HCT116 (cell line): ENCODE measurements around the gene TJAP1. TPM values are rescaled to one million over a fixed set of nuclear protein-coding genes. Genes with fewer than 3 reads are reported as not detected.
"Not testable (repeated sequence)": the region's sequence is repeated elsewhere in the genome, so short reads cannot be mapped to it uniquely, and the experiment has no call there.

ENCODE experiments used
- ATAC-seq: fragments of 200-7000 bp; cut with Tn5 transposase; 2 replicates; pipeline ENCODE4 v1.9.1; 2020; ENCODE audit warnings: mild to moderate bottlenecking, moderate library complexity
- BruUV-seq: library from RNA; stranded (reverse); fragments of 400-500 nt; replicated peaks from 2 replicates; lab custom pipeline; 2021; lab: Mats Ljungman, UMichigan
- CTCF ChIA-PET: fragments of 300-600 bp; sonication (Branson Sonifier 250); formaldehyde crosslinking; loops from one replicate; lab custom pipeline; 2021; ENCODE audit warnings: antibody characterized with exemption; lab: Charles Lee
- POLR2A ChIA-PET: fragments of 300-600, 350-600 bp; sonication (Branson Sonifier 250); formaldehyde crosslinking; loops from one replicate; lab custom pipeline; 2021; ENCODE audit warnings: antibody characterized with exemption; lab: Charles Lee
- RAD21 ChIA-PET, 2 experiments: fragments of 300-600 bp; sonication (Branson Sonifier 250); formaldehyde crosslinking; loops; one replicate each; lab custom pipeline; 2023; ENCODE audit warnings: low total read pairs in 2 of 2; ENCODE audit not compliant: uncharacterized antibody in 2 of 2, unreplicated experiment in 2 of 2, low non-redundant PET in 1 of 2; lab: Charles Lee
- DNase-seq: peaks from one replicate; pipeline ENCODE4 v3.0.0-alpha.2; 2010; ENCODE audit warnings: low read depth, low spot score
- H2AFZ ChIP-seq: fragments of 200-600 bp; shearing (Covaris generic), sonication (generic); 2 replicates; pipeline ENCODE4 v1.6.1; 2017; ENCODE audit warnings: low read depth, mixed run types, mixed read lengths, antibody characterized with exemption, low read length; ENCODE audit not compliant: poor library complexity, severe bottlenecking
- H3K27ac ChIP-seq: 2 replicates; pipeline ENCODE4 v1.5.1; 2012; ENCODE audit warnings: low read depth, low read length
- H3K27me3 ChIP-seq: fragments of 200-600 bp; sonication (generic); 2 replicates; pipeline ENCODE4 v1.6.1; 2016; ENCODE audit warnings: mixed run types, low read length, mixed read lengths; ENCODE audit not compliant: insufficient read depth
- H3K36me3 ChIP-seq, 2 experiments: fragments of 200-500 bp in 1 of 2; fragments of 200-600 bp in 1 of 2; sonication (Bioruptor generic) in 1 of 2; sonication (generic) in 1 of 2; 2 replicates each; pipeline versions ENCODE4 v1.5.1 to v1.6.1; 2014 to 2016; ENCODE audit warnings: low read length in 2 of 2, inconsistent platforms in 1 of 2, mixed read lengths in 1 of 2, mixed run types in 1 of 2; ENCODE audit not compliant: insufficient read depth in 2 of 2, control insufficient read depth in 1 of 2
- H3K4me1 ChIP-seq, 2 experiments: fragments of 200-600 bp in 1 of 2; sonication (generic) in 1 of 2; 2 replicates each; pipeline versions ENCODE4 v1.5.1 to v1.6.1; 2012 to 2017; ENCODE audit warnings: low read length in 2 of 2, inconsistent platforms in 1 of 2, mild to moderate bottlenecking in 1 of 2, mixed read lengths in 1 of 2, mixed run types in 1 of 2, moderate library complexity in 1 of 2; ENCODE audit not compliant: insufficient read depth in 2 of 2, control insufficient read depth in 1 of 2
- H3K4me2 ChIP-seq: fragments of 200-600 bp; sonication (generic); 2 replicates; pipeline ENCODE4 v1.6.1; 2017; ENCODE audit warnings: mixed run types, low read length, mixed read lengths
- H3K4me3 ChIP-seq, 2 experiments: fragments of 200-600 bp in 1 of 2; sonication (generic) in 1 of 2; replicated peaks in 1 of 2; 2 replicates each; pipeline ENCODE4 v1.5.1; 2011 to 2016; ENCODE audit warnings: low read length in 2 of 2, control low read depth in 1 of 2, low read depth in 1 of 2, mild to moderate bottlenecking in 1 of 2, mixed read lengths in 1 of 2, mixed run types in 1 of 2
- H3K79me2 ChIP-seq: fragments of 200-600 bp; sonication (generic); 2 replicates; pipeline ENCODE4 v1.6.1; 2017; ENCODE audit warnings: mild to moderate bottlenecking, mixed run types, low read length, moderate library complexity, mixed read lengths; ENCODE audit not compliant: insufficient read depth
- H3K9ac ChIP-seq: fragments of 200-600 bp; sonication (generic); 2 replicates; pipeline ENCODE4 v1.6.1; 2016; ENCODE audit warnings: low read length, mixed read lengths
- H3K9me2 ChIP-seq: fragments of 200-600 bp; sonication (generic), shearing (Covaris generic); 2 replicates; pipeline ENCODE4 v1.6.1; 2017; ENCODE audit warnings: mixed run types, mild to moderate bottlenecking, moderate library complexity; ENCODE audit not compliant: insufficient read depth
- H3K9me3 ChIP-seq, 2 experiments: fragments of 200-500 bp in 1 of 2; fragments of 200-600 bp in 1 of 2; sonication (Bioruptor generic) in 1 of 2; sonication (generic) in 1 of 2; 2 replicates each; pipeline ENCODE4 v1.6.1; 2014 to 2017; ENCODE audit warnings: low read length in 2 of 2, mixed read lengths in 2 of 2, inconsistent platforms in 1 of 2, low read depth in 1 of 2, mild to moderate bottlenecking in 1 of 2, mixed run types in 1 of 2, moderate library complexity in 1 of 2; ENCODE audit not compliant: control insufficient read depth in 1 of 2, insufficient read depth in 1 of 2
- H4K20me1 ChIP-seq: fragments of 200-600 bp; sonication (generic), shearing (Covaris generic); 2 replicates; pipeline ENCODE4 v1.6.1; 2017; ENCODE audit warnings: mixed run types, mild to moderate bottlenecking, moderate library complexity; ENCODE audit not compliant: insufficient read depth
- ATF3 ChIP-seq: IDR thresholded peaks from 2 replicates; pipeline ENCODE4 v1.6.1; 2012
- CBX3 ChIP-seq: IDR thresholded peaks from 2 replicates; pipeline ENCODE4 v1.6.1; 2012; ENCODE audit warnings: low read depth
- CEBPB ChIP-seq: IDR thresholded peaks from 2 replicates; pipeline ENCODE4 v1.6.1; 2012; ENCODE audit warnings: low read depth
- CTCF ChIP-seq, 3 experiments: fragments of 200-600 bp in 1 of 3; sonication (generic) in 1 of 3; IDR thresholded peaks in 2 of 3; conservative IDR thresholded peaks in 1 of 3; 2 replicates each; pipeline ENCODE4 v1.5.1; 2012 to 2017; ENCODE audit warnings: low read depth in 2 of 3, low read length in 2 of 3, antibody characterized with exemption in 1 of 3, borderline replicate concordance in 1 of 3, control low read depth in 1 of 3, mild to moderate bottlenecking in 1 of 3, mixed read lengths in 1 of 3, mixed run types in 1 of 3, moderate library complexity in 1 of 3; ENCODE audit not compliant: insufficient read depth in 1 of 3
- EGR1 ChIP-seq: IDR thresholded peaks from 2 replicates; pipeline ENCODE4 v1.6.1; 2012; ENCODE audit warnings: low read depth
- ELF1 ChIP-seq: IDR thresholded peaks from 2 replicates; pipeline ENCODE4 v1.6.1; 2012; ENCODE audit warnings: low read depth, borderline replicate concordance
- EZH2 ChIP-seq: fragments of 200-600 bp; sonication (generic); IDR thresholded peaks from 2 replicates; pipeline ENCODE4 v1.6.1; 2017; ENCODE audit warnings: antibody characterized with exemption, mixed run types
- EZH2phosphoT487 ChIP-seq: fragments of 200-600 bp; IDR thresholded peaks from 2 replicates; pipeline ENCODE4 v1.6.1; 2018; ENCODE audit warnings: antibody characterized with exemption, borderline replicate concordance
- FOSL1 ChIP-seq: IDR thresholded peaks from 2 replicates; pipeline ENCODE4 v1.6.1; 2012; ENCODE audit warnings: low read depth
- JUND ChIP-seq: IDR thresholded peaks from 2 replicates; pipeline ENCODE4 v1.6.1; 2012
- MAX ChIP-seq: IDR thresholded peaks from 2 replicates; pipeline ENCODE4 v1.6.1; 2012
- POLR2A ChIP-seq: IDR thresholded peaks from 2 replicates; pipeline ENCODE4 v1.7.0; 2011; ENCODE audit warnings: borderline replicate concordance; ENCODE audit not compliant: insufficient read depth, insufficient read length; ENCODE audit errors: extremely low read depth
- RAD21 ChIP-seq: IDR thresholded peaks from 2 replicates; pipeline ENCODE4 v1.6.1; 2012; ENCODE audit warnings: low read depth, mild to moderate bottlenecking
- SP1 ChIP-seq: IDR thresholded peaks from 2 replicates; pipeline ENCODE4 v1.6.1; 2012; ENCODE audit warnings: low read depth
- SRF ChIP-seq: IDR thresholded peaks from 2 replicates; pipeline ENCODE4 v1.6.1; 2012; ENCODE audit warnings: low read depth
- TCF7L2 ChIP-seq: IDR thresholded peaks from 2 replicates; pipeline ENCODE4 v1.7.0; 2011; ENCODE audit warnings: borderline replicate concordance, inconsistent platforms; ENCODE audit not compliant: insufficient read depth, insufficient read length; ENCODE audit errors: extremely low read depth
- YY1 ChIP-seq: IDR thresholded peaks from 2 replicates; pipeline ENCODE4 v1.6.1; 2011; ENCODE audit warnings: low read length, low read depth, moderate library complexity, mild to moderate bottlenecking; ENCODE audit not compliant: insufficient replicate concordance; ENCODE audit errors: extremely low read depth
- ZFX ChIP-seq: fragments of 450-650 bp; IDR thresholded peaks from 2 replicates; pipeline ENCODE4 v1.6.1; 2017
- ZNF274 ChIP-seq: fragments of 200-500 bp; sonication (Bioruptor generic); IDR thresholded peaks from 2 replicates; pipeline ENCODE4 v1.6.1; 2014; ENCODE audit warnings: mild to moderate bottlenecking, low read depth, low read length, inconsistent platforms
- intact Hi-C: fragments of 100-400 bp; cut with micrococcal nuclease; formaldehyde crosslinking; loops from 2 replicates; pipeline ENCODE4 v1.10.0; 2022
- total RNA-seq: library from RNA; stranded (reverse); gene quantifications from one replicate; pipeline ENCODE4 v1.2.1, GENCODE V29; 2021; ENCODE audit not compliant: unreplicated experiment

Gene TJAP1
- total RNA-seq, 1 experiment from 2014 or later = 45.2 TPM

GRCh38 chr6:43465948-43466347 is 11.4 kb upstream of the TJAP1 start (continued):
- TF ChIP-seq SP1 = no peak

- DNase-seq, CTCF ChIA-PET, H2AFZ ChIP-seq, ATAC-seq, H3K9ac ChIP-seq, H3K9me3 ChIP-seq, H4K20me1 ChIP-seq, H3K9me2 ChIP-seq, BruUV-seq, H3K79me2 ChIP-seq, POLR2A ChIA-PET, H3K4me2 ChIP-seq, intact Hi-C loops, H3K27ac ChIP-seq, H3K27me3 ChIP-seq, H3K4me3 ChIP-seq, H3K36me3 ChIP-seq: not testable (repeated sequence)
- RAD21 ChIA-PET = interaction anchor here in 1 of 2 experiments (0.6 kb wide), 1 partner anchor 10 kb away, joined by 3 read pairs; no protein-coding TSS in a partner anchor
- H3K4me1 ChIP-seq = peaks cover 18 to 21% of the 10 kb centered on the region in 2 experiments
Observed at GRCh38 chr6:43467265-43467664, 10.1 kb upstream of the TJAP1 start.

GRCh38 chr6:43467752-43468151 is 9.6 kb upstream of the TJAP1 start:
- Histone ChIP-seq H3K36me3 (no peaks in the 10 kb centered on the region), H2AFZ (no peak overlapping the region), H3K4me1 (peaks cover 18 to 21% of the 10 kb centered on the region in 2 experiments), H3K4me3 (no peak overlapping the region), H3K27me3 (no peaks in the 10 kb centered on the region), H3K9me2 (no peaks in the 10 kb centered on the region), H4K20me1 (no peaks in the 10 kb centered on the region), H3K27ac (no peak overlapping the region), H3K4me2 (no peak overlapping the region), H3K9me3 (no peaks in the 10 kb centered on the region), H3K9ac (no peak overlapping the region), H3K79me2 (no peaks in the 10 kb centered on the region)
- ChIA-PET CTCF (no interaction called here), POLR2A (interaction anchor here (0.5 kb wide), 1 partner anchor 12 kb away, joined by 4 read pairs; the partner anchor contains the start of gene DLK2), RAD21 (interaction anchor here in 1 of 2 experiments (0.6 kb wide), 1 partner anchor 10 kb away, joined by 3 read pairs; no protein-coding TSS in a partner anchor)
- no peak for ATAC-seq
- BruUV-seq = no TSS peak
- DNase-seq = no peak
- intact Hi-C loops = no loop called here
- TF ChIP-seq SRF (no peak), CTCF (IDR thresholded peaks at IDR 0.05 in 2 of 3, conservative IDR thresholded peaks at IDR 0.05 in 1 of 3; ENCODE audit: borderline replicate concordance in 1 of 3, insufficient read depth in 1 of 3, low read depth in 2 of 3, low read length in 2 of 3) (no peak), ZNF274 (no peak), ATF3 (no peak), JUND (no peak), POLR2A (no peak), SP1 (no peak), ZFX (no peak), YY1 (no peak), CEBPB (no peak), CBX3 (no peak), RAD21 (no peak), MAX (no peak), EGR1 (no peak), FOSL1 (no peak), ELF1 (no peak), EZH2phosphoT487 (no peak), TCF7L2 (no peak), EZH2 (no peak)
